ENCODE results near the gene HUNK. TPM values are rescaled to one million over a fixed set of nuclear protein-coding genes. Genes with fewer than 3 reads are reported as not detected.

Gene HUNK
- total and polyA plus RNA-seq, 2 experiments from 2014 or later, result 7.1 to 10.8 TPM

DNA sequence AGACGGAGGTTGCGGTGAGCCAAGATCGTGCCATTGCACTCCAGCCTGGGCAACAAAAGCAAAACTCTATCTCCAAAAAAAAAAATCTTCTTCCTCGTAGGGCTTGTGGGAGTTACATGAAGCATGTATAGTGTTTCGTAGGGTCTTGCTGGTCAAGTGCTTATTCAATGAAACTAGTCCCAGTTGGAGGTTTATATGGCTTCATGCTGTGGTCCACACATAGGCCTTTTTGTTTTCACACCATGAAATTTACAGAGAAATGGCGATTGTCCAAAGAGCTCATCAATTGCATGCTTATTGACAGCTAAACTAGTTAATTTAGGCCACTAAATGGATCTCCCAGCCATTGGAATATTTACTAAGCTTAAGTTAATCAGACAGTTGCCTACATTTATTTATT, 29.6 kb downstream of the HUNK start:
- Histone ChIP-seq H3K79me2 (peaks cover 68% of the 10 kb centered on the region), H3K4me1 (ENCODE audit: insufficient read depth) (peaks cover 31% of the 10 kb centered on the region)
- TF ChIP-seq EZH2phosphoT487 (IDR thresholded peaks at IDR 0.05; ENCODE audit: low read depth, severe bottlenecking, unreplicated experiment) (no peak), EZH2 (IDR thresholded peaks at IDR 0.05; ENCODE audit: borderline replicate concordance) (no peak)
- TF ChIP-seq, protein P1, sequence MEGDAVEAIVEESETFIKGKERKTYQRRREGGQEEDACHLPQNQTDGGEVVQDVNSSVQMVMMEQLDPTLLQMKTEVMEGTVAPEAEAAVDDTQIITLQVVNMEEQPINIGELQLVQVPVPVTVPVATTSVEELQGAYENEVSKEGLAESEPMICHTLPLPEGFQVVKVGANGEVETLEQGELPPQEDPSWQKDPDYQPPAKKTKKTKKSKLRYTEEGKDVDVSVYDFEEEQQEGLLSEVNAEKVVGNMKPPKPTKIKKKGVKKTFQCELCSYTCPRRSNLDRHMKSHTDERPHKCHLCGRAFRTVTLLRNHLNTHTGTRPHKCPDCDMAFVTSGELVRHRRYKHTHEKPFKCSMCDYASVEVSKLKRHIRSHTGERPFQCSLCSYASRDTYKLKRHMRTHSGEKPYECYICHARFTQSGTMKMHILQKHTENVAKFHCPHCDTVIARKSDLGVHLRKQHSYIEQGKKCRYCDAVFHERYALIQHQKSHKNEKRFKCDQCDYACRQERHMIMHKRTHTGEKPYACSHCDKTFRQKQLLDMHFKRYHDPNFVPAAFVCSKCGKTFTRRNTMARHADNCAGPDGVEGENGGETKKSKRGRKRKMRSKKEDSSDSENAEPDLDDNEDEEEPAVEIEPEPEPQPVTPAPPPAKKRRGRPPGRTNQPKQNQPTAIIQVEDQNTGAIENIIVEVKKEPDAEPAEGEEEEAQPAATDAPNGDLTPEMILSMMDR (IDR thresholded peaks at IDR 0.05; ENCODE audit: poor library complexity), result no peak

DNA sequence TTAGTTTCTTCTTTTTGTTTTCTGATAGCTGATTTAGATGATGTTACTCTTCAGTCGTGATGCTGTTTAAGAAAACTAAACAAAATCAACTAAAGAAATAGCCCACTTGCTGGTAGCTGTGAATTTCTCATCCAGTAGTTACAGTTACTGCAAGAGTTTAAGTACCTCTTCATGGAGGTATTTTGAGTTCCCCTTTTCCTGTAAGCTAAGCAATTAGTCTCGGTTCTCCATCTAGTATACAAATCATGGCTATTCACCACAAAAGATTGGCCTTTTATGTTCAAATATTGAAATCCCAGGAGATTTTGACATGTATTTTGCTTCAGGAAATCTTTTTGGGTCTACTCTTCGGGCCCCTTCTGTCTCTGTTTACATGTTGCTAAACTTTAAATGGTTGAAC, 31.1 kb downstream of the HUNK start:
- Histone ChIP-seq H3K4me2 (no peak overlapping the region), H2AFZ (no peak overlapping the region), H3K9me3 (ENCODE audit: low read depth) (no peaks in the 10 kb centered on the region), H4K20me1 (ENCODE audit: insufficient read depth, poor library complexity, severe bottlenecking) (no peaks in the 10 kb centered on the region), H3K4me1 (ENCODE audit: insufficient read depth) (peaks cover 33% of the 10 kb centered on the region), H3K9me2 (replicated peaks; ENCODE audit: insufficient read depth) (no peaks in the 10 kb centered on the region), H3K4me3 (no peak overlapping the region), H3K27ac (peak overlapping the region; percentile 86), H3K79me2 (peaks cover 60% of the 10 kb centered on the region), H3K36me3 (replicated peaks; ENCODE audit: insufficient read depth, low read depth) (no peaks in the 10 kb centered on the region), H3K27me3 (no peaks in the 10 kb centered on the region)
- 77% methylated on average over 3 of the region's 3 CpGs for WGBS (ENCODE audit: low lambda C conversion rate, missing lambda C conversion rate)
- TF ChIP-seq EZH2phosphoT487 (IDR thresholded peaks at IDR 0.05; ENCODE audit: low read depth, severe bottlenecking, unreplicated experiment) (no peak), EZH2 (IDR thresholded peaks at IDR 0.05; ENCODE audit: borderline replicate concordance) (no peak)
- TF ChIP-seq, protein P1 (IDR thresholded peaks at IDR 0.05; ENCODE audit: poor library complexity), result no peak
- DNase-seq (ENCODE audit: low spot score), result no peak

More for the DNA sequence above, 29.6 kb downstream of the HUNK start:
- WGBS (ENCODE audit: low lambda C conversion rate, missing lambda C conversion rate), result 97% methylated on average over 6 of the region's 6 CpGs
- H3K36me3 ChIP-seq (replicated peaks; ENCODE audit: insufficient read depth, low read depth), result no peaks in the 10 kb centered on the region
- no peaks in the 10 kb centered on the region for H3K9me2 ChIP-seq (replicated peaks; ENCODE audit: insufficient read depth)
- no peak for DNase-seq (ENCODE audit: low spot score)
- no peaks in the 10 kb centered on the region for H4K20me1 ChIP-seq (ENCODE audit: insufficient read depth, poor library complexity, severe bottlenecking)
- no peak overlapping the region for H3K4me3 ChIP-seq
- no peaks in the 10 kb centered on the region for H3K9me3 ChIP-seq (ENCODE audit: low read depth)
- H2AFZ ChIP-seq, result no peak overlapping the region
- no peak overlapping the region for H3K4me2 ChIP-seq
- H3K27me3 ChIP-seq, result no peaks in the 10 kb centered on the region
- peak overlapping the region; percentile 96 for H3K27ac ChIP-seq

DNA sequence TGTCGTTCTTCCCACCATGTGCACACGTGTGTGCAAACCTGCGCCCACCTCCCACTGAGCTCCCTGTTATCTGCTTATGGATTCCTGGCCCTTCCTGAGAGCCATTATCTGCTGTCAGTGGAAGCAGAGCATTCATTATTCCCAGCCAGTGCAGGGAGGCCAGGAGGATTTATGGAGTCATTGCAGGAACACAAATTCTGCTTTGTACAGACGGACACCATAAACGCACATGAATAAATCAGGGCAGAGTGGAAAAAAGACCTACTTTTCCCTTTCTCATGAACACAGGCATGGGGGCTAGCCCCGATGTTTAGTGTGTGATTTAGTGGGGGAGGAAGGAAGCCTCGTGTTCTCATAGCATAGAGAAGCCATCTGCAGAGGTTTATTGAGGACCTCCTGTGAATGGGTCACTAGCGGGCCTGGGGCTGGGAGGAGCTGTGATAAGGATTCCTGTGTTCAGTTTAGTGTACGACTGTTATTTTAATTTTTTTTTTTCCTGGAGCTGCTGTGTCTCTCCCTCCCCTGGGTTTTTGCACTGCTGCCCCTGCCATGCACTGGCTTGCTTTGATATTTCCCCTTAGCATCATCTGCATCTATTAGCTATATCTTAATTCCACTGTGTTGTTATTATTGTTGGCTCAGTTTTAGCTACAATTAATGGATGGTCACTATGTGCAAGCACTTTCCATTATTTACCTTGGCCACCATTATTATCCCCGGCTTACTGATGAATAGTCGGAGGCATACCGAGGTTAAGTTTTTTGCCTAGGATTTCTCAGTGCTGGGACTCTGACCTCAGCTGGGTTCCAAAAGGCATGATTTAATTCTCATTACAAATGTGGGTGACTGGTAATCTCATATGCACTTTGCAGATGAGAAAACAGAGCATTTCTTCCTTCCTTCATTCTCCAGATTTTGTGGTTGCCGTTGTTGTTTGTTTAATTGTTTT, 33.0 kb downstream of the HUNK start:
- Histone ChIP-seq H3K4me1 (ENCODE audit: insufficient read depth) (peaks cover 30% of the 10 kb centered on the region), H3K9me2 (replicated peaks; ENCODE audit: insufficient read depth) (no peaks in the 10 kb centered on the region), H3K79me2 (peaks cover 68% of the 10 kb centered on the region), H3K4me2 (no peak overlapping the region), H2AFZ (no peak overlapping the region), H3K9me3 (ENCODE audit: low read depth) (no peaks in the 10 kb centered on the region), H3K27ac (peak overlapping the region; percentile 86), H3K27me3 (no peaks in the 10 kb centered on the region), H4K20me1 (ENCODE audit: insufficient read depth, poor library complexity, severe bottlenecking) (no peaks in the 10 kb centered on the region), H3K4me3 (no peak overlapping the region), H3K36me3 (replicated peaks; ENCODE audit: insufficient read depth, low read depth) (no peaks in the 10 kb centered on the region)
- WGBS (ENCODE audit: low lambda C conversion rate, missing lambda C conversion rate), result 64% methylated on average over 13 of the region's 13 CpGs
- no peak for DNase-seq (ENCODE audit: low spot score)
- TF ChIP-seq, protein P1 (IDR thresholded peaks at IDR 0.05; ENCODE audit: poor library complexity), result no peak
- TF ChIP-seq EZH2 (IDR thresholded peaks at IDR 0.05; ENCODE audit: borderline replicate concordance) (no peak), EZH2phosphoT487 (IDR thresholded peaks at IDR 0.05; ENCODE audit: low read depth, severe bottlenecking, unreplicated experiment) (no peak)
